ENCODE measurements around the gene FAM234A. TPM values are rescaled to one million over a fixed set of nuclear protein-coding genes. Genes with fewer than 3 reads are reported as not detected.

The FAM234A gene
- total and polyA plus RNA-seq, 8 donors = 49.7 to 92.6 (median 58.1) TPM

DNA sequence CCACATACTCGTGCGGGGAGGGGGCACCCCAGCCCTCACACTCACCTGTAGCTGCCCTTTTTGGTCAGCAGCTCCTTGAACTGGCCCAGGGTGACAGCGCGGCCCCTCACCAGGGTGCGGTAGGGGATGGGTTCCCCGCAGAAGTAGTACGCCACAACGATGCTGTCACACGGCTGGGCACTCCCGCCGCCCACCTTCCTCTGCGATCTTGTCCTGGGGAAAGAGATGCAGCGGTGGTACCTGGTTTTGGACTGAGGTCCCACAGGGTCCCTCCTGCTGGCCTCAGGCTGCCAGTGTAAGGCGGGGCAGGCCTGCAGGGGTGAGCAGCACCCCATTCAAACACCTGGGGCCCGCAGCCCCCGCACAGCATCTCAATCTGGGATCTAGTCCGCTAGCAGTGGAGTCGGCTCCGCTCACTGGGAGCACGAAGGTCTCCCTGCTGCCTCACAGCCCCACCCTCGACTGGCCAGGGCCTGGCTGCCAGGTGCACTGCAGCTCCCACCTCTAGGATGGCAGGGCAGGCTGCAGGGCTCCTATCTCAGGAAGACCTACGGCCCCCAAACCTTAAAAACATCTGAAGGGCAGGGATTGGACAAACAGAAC is 54.9 kb downstream of the FAM234A start:
- no peaks in the 10 kb centered on the region for H3K9me3 ChIP-seq
- TF ChIP-seq, protein P1, sequence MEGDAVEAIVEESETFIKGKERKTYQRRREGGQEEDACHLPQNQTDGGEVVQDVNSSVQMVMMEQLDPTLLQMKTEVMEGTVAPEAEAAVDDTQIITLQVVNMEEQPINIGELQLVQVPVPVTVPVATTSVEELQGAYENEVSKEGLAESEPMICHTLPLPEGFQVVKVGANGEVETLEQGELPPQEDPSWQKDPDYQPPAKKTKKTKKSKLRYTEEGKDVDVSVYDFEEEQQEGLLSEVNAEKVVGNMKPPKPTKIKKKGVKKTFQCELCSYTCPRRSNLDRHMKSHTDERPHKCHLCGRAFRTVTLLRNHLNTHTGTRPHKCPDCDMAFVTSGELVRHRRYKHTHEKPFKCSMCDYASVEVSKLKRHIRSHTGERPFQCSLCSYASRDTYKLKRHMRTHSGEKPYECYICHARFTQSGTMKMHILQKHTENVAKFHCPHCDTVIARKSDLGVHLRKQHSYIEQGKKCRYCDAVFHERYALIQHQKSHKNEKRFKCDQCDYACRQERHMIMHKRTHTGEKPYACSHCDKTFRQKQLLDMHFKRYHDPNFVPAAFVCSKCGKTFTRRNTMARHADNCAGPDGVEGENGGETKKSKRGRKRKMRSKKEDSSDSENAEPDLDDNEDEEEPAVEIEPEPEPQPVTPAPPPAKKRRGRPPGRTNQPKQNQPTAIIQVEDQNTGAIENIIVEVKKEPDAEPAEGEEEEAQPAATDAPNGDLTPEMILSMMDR (IDR thresholded peaks at IDR 0.05) = no peak
- H3K4me1 ChIP-seq = no peaks in the 10 kb centered on the region
- ATAC-seq = no peak
- H3K27ac ChIP-seq = no peak overlapping the region
- no peak overlapping the region for H3K4me3 ChIP-seq
- peaks cover 0 to 79% of the 10 kb centered on the region in 2 donors for H3K36me3 ChIP-seq
- intact Hi-C loops (cut with DNase I) = no loop called here
- no peak for DNase-seq
- H3K27me3 ChIP-seq = no peaks in the 10 kb centered on the region

DNA sequence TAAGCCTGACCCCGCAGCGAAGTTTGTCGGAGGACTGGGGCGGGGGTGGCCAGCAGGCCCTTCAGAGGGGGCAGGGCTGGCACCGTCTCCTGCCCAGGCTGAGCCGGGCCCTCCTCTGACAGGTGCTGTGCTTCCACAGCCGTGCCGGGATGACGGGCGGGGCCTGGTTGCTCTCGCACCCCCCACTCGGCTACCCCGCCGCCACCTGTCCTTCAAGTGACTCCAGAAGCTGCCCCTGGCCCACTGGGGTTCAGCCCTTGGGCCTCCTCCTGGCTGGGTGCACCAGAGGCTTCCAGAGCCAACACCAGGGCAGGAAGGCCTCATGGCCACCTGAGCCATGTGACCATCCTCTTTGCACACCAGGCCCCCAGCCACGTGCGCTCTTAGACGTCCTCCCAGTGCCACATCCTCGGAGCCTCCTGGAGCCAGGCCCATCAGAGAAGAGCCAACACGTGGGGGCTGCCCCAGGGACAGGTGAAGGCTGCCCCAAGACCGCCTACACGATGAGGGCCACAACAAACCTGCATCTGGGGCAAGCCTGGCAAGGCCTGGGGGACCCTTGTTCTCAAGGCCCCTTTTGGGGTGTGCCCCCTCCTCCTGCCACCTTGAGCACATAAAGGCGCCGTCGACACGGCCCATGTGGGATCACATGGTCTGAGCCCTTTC is 55.5 kb downstream of the FAM234A start:
- no peaks in the 10 kb centered on the region for H3K27me3 ChIP-seq
- no peak for ATAC-seq
- DNase-seq = peak in 1 of 4 donors; percentile 78
- H3K9me3 ChIP-seq = no peaks in the 10 kb centered on the region
- no peak overlapping the region for H3K27ac ChIP-seq
- no peak overlapping the region for H3K4me3 ChIP-seq
- TF ChIP-seq, protein P1 (IDR thresholded peaks at IDR 0.05) = no peak
- intact Hi-C loops (cut with DNase I) = no loop called here
- peaks cover 0 to 79% of the 10 kb centered on the region in 2 donors for H3K36me3 ChIP-seq
- no peaks in the 10 kb centered on the region for H3K4me1 ChIP-seq

DNA sequence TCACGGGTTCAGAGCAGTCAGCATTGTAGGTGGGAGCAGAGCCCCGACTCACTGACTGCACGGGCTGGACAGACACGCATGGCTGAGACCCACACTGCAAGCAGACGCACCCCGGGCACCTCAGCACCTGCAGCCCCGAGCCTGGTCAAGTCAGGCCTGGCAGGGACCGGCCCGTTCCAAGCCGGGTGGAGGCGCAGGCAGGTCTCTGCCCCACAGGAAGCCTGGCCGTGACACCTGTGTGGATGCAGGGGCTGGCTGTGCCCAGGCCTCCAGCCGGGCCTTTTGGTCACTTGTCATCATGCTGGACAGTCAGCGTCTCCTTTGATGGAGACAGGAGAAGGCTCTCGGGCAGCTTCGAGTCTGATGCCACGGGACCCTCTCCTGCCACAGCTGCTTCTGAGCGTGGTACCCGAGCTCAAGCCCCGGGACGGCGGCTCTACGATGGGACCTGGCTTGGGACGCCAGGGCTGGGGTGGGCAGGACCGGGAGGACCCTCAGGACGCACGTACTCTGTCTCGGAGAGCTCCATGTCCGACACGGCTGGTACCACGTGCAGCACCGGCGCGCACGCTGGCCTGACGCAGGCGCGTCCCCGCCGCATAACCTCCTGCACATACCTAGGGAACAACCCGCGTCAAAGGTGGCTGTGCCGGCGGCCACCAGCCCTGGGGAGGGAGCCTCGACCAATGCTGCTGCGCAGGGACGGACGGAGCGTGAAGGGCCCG is 56.2 kb downstream of the FAM234A start:
- H3K4me3 ChIP-seq = no peak overlapping the region
- peaks cover 0 to 82% of the 10 kb centered on the region in 2 donors for H3K36me3 ChIP-seq
- ATAC-seq (no peak), DNase-seq (no peak)
- H3K27ac ChIP-seq = no peak overlapping the region
- H3K4me1 ChIP-seq = no peaks in the 10 kb centered on the region
- TF ChIP-seq, protein P1 (IDR thresholded peaks at IDR 0.05) = no peak
- H3K27me3 ChIP-seq = no peaks in the 10 kb centered on the region
- intact Hi-C loops (cut with DNase I) = no loop called here
- H3K9me3 ChIP-seq = no peaks in the 10 kb centered on the region

DNA sequence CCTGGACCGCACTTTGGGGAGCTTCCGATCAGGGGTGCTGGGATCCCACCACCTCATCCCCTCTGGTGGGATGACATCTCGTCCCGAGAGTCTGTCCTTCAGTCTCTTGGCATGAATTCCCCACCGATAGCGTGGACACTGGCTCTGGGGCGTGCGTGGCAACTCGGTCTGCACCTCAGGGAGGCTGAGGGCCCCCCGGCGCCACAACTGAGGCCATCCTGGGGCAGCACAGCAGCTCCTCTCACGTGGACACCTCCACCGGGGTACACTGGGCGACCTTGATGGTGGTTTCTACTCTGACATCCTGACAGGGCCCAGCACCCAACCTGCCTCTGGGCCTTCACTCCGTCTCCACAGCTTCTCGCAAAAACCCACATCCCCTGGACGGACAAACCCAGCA is 56.9 kb downstream of the FAM234A start:
- H3K36me3 ChIP-seq = peaks cover 0 to 86% of the 10 kb centered on the region in 2 donors

More for the DNA sequence above, 56.9 kb downstream of the FAM234A start:
- DNase-seq (no peak), ATAC-seq (no peak)
- H3K4me1 ChIP-seq = no peaks in the 10 kb centered on the region
- no peak overlapping the region for H3K27ac ChIP-seq
- no peak overlapping the region for H3K4me3 ChIP-seq
- TF ChIP-seq, protein P1 (IDR thresholded peaks at IDR 0.05) = no peak
- no peaks in the 10 kb centered on the region for H3K9me3 ChIP-seq
- H3K27me3 ChIP-seq = no peaks in the 10 kb centered on the region
- intact Hi-C loops (cut with DNase I) = no loop called here
